ENCODE results near the gene ANP32E.

DNA sequence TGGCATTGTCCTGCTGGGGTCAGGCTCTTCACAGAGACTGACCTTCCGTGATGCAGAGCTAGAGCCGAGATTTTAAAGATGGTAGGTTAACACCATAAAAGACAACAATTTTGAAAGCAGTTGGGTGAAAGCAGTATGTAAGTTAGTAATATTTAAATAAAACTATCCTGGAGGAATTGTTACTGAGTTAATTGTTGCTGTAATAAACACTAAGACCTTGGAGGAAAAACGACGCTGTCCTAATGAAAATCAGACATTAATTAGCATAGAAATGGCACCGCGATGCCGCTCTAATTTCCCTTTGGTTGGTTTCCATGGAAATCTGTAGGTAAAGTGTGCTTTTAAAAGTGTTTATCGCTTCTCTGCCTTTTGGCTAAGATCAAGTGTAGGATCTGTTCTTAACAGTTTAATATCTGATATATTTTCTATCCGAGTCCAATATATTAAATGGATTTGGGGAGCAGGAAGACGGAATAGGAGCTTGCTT lies 745 bp upstream of the ANP32E start:
- TF ChIP-seq MAX (IDR thresholded peaks at IDR 0.05) (no peak; the same call in 1 of the 2 replicates), EP300 (IDR thresholded peaks at IDR 0.05; ENCODE audit: borderline replicate concordance) (no peak), FOXM1 (IDR thresholded peaks at IDR 0.05; ENCODE audit: borderline replicate concordance, low read depth) (no peak), TCF12 (IDR thresholded peaks at IDR 0.05; ENCODE audit: low read depth) (no peak), TEAD4 (IDR thresholded peaks at IDR 0.05) (no peak)
